RKO (cell line): Measurements from ENCODE around the gene HECW1.
A peak's percentile ranks its signal among the peaks of the same experiment; 100 is the strongest.

Source experiments
- DNase-seq: peaks from one replicate; pipeline ENCODE4 v3.0.0-alpha.2; 2016; ENCODE audit warnings: low spot score

Gene HECW1

GRCh38 chr7:43148161-43148731 is 35.8 kb downstream of the HECW1 start:
- DNase-seq, result no peak

DNA sequence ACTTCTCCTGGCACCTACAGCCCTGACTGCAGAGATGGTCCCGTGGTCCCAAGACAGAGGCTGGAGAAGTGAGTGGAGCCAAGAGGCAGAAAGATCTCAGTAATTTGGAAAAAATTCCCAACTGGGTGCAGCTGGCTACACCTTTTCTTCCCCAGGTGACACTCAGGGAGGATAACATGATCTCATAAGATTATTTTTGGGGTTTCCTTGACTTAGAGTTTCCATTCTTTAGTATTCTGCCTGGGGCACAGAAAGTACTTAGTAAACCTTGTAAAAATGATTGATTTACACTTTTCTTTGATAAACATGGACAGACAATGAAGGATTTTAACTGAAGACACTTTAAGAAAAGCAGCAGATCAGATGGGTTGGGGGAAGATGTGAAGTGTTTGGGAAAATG is 38.6 kb downstream of the HECW1 start:
- no peak for DNase-seq

- no peak for DNase-seq
These were observed 40.2 kb downstream of the HECW1 start for GRCh38 chr7:43152696-43153095.

GRCh38 chr7:43155636-43156035 is 43.2 kb downstream of the HECW1 start:
- DNase-seq, result no peak

DNA sequence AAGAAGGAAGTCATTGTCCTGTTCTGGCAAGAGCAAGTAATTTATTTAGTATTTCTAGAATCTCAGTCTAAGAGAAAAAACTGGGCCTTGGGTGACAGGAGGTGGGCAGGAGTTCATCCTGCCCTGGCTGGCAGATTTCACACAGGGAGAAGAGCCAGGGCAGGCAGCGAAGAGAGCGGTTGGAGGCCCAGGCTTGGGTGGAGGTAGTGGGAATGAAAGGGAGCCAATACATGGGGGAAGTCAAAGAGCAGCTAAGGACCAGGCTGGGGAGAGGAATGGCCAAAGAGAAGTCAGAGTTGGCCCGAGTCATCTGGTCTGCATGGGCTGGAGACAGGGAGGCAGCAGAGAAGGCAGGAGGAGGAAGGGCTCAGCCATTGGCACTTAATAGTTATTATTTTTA is 51.4 kb downstream of the HECW1 start:
- DNase-seq, result no peak

DNA sequence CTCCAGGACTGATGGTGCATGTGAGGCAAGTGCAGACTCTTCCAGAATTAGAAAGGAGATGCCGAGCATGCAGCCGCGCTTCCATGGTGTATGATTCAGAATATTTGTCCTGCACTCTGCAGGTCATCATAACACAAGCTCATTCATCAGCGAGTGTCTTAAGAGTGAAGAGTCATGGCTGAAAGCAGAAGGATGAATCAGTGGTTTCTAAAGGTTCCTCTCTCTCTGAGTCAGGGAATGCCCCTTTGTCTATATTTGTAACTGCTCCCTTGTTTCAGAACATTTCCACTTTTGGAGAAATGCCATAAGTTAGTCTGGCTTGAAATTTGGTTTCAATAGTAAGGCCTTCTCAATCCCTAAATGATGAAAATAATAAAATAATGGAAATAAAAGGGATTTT is 52.3 kb downstream of the HECW1 start:
- DNase-seq, result peak; percentile 87

DNA sequence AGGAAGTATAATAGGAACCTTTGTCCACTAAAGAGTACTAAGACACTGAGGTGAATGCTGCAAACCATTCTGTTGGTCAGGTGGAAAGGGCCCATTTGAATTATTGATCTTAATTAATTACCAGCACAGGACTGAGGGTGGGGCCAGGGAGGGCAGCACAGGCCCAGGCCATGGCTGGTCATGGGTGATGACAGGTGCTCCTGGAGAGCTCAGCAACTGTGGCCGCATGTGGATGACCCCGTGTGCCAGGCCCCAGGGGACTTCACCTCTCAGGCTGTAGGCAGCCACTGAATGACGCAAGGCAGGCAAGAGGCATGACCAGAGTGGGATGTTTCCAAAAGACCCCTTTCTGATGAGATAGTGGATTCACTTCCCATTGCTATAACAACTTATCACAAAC is 54.2 kb downstream of the HECW1 start:
- DNase-seq, result no peak

DNA sequence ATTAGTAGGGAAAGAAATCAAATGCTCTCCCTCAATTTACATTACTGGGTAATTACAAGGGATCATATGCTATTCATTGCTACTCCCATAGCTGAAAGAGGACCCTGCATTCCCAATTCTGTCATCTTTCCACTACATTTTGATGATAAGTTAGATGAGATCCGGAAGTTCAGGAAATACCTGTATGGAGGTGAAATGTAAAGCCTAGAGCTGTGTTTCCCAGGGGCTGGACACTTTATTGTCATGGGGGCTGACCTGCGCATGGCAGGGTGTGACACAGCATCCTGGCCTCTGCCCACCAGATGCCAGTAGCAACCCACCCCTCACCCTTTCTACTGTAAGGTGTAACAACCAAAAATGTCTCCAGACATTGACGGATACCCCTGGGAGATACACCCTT is 56.6 kb downstream of the HECW1 start:
- no peak for DNase-seq

DNA sequence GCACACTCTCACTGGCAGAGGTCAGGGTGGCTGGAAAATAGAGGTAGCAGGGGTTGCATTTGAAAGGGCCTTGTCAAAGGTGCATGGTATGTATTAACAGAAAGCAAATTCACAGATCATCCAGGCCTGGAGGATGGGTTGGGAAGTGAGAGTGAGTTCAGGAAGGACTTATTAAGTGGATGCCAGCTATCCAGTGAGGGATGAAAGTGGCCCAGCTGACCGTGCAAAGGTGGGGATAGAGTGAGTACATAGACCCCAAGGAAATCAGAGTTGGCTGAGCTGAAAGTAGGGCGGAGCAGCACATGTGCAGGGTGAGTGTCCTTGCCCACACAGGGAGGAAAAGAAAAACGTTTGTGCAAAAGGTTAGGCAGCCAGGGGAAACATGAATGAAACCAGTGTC is 58.1 kb downstream of the HECW1 start:
- no peak for DNase-seq

DNA sequence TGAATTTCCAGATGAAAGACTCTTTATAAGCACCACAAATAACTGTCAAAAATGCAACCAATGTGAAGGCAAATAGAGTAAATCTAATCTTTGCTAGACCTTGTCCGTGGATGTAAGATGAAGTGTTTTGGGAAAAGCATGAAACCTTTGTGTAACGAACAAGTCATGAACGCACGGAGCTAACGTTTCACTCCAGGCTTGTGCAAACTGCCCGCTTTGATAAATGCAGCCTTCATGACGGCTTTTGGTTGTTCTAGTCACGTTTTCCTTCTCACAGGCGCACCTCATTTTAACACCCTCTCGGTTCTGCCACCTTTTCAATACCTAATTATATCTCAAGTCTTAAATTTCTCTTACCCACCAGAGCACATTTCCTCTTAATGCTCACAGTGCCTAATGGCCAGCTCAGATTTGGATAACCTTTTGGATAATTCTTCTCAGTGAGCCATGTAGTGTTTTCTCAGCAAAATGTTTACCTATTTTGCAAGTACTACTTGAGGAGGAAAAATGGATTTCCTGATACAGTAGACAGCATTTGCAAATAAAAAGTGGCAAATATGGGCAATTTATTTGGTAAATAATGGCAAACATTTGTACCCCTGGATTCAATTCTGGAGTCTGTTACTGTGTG is 63.2 kb downstream of the HECW1 start:
- DNase-seq, result no peak

DNA sequence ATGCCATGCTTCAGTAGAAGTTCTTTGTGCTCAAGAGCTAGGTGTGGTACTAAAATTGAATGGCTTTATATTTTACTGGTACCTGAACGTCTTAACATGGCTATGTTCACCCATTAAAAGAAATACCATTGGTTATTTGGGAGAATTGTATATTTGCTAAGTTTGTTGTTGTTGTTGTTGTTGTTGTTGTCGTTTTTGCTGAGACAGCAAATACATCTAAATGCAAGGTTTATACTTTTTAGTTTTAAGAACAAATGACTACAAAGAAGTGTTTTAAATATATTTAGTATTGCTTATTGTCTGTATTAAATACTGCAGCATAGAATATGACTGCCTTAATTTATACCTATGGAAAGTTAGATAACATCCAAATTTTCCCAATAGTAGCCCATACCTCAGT is 66.9 kb downstream of the HECW1 start:
- DNase-seq, result no peak

DNA sequence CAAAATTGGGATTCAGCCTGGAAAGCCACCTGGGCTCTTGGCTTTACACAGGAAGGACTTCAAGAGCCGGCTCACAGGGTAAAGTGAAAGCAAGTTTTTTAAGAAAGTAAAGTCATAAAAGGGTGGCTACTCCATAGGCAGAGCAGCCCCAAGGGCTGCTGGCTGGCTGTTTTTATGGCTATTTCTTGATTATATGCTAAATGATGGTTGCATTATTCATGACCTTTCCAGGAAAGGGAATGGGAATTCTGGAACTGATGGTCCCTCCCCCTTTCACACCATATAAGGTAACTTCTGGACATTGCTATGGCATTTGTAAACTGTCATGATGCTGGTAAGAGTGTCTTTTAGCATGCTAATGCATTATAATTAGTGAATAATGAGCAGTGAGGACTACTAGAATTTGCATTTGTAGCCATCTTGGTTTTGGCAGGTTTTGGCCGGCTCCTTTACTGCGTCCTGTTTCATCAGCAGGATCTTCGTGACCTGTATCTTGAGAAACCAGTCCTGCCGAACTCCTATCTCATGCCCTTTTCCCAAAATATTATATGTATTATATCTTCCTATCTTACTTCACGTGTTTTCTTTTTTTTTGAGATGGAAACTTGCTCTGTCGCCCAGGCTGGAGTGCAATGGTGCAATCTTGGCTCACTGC is 80.5 kb downstream of the HECW1 start:
- no peak for DNase-seq

DNA sequence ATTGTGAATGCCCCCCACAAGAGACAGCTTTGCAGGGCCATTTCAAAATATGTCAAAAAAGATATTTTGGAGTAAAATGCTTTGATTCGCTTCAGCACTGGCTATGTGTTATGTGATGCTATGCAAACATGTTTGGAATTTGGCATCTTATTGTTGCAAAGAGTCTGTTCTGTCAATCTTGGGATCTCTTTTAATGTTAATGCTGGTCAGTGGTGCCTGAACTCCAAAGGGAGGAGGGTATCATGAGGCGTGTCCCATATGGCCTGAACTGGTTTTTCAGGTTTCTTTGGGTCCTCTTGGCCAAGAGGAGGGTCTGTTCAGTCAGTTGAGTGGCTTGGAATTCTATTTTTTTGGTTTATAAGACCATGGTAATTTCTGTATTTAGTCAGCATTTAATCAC is 81.4 kb downstream of the HECW1 start:
- no peak for DNase-seq

- no peak for DNase-seq
These were observed 82.8 kb downstream of the HECW1 start for GRCh38 chr7:43195256-43195655.

GRCh38 chr7:43195768-43196167 is 83.3 kb downstream of the HECW1 start:
- DNase-seq, result no peak

DNA sequence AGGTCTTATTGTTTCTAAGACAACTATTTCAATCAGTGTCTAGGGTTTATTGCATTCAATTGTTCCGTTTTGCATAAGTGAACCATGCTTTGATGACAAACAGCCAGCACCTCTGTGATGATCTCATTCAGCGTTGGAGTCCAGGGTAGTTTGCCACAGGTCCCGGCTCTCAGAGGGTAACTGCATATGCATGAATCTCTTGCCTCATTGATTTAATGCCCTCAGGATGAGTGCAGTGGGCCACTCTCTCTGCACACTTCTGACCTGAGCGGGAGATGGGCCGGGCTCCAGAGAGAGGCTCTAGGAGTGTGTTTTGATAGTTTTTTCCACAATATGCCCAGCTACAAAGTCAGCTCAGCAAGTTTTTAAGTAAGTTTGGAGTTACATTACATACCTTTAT is 83.9 kb downstream of the HECW1 start:
- peak; percentile 35 for DNase-seq

DNA sequence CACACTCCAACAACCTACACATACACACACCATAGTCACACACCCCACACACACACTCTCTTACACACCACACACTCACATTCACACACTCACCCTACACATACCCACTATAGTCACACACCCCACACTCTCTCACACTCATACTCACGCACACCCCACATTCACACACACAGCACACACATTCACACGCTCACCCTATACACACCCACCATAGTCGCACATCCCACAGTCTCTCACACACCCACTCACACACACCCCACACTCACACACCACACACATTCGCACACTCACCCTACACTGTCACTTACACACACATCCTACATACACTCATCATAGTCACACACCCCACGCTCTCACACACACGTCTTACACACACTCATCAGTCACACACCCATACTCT is 85.6 kb downstream of the HECW1 start:
- no peak for DNase-seq

DNA sequence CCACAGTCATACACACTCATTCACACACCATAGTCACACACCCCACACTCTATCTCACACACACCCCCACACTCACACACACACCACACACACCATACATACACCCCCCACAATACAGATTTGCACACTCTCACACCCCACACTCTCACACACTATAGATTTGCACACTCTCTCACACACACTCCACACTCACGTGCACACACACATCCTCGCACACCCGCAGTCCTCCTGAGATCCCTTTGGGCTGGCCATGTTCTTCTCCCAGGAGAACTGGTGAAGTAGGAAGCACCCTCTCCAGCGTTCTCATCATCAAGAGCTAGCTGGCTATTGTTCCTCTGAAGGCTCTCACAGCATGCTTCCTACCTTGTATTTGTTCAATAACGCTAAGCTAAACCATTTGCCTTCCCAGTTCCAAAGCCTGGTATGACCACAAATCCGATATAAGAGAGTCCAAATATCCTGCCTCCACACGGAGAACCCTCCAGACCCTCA is 86.2 kb downstream of the HECW1 start:
- no peak for DNase-seq

DNA sequence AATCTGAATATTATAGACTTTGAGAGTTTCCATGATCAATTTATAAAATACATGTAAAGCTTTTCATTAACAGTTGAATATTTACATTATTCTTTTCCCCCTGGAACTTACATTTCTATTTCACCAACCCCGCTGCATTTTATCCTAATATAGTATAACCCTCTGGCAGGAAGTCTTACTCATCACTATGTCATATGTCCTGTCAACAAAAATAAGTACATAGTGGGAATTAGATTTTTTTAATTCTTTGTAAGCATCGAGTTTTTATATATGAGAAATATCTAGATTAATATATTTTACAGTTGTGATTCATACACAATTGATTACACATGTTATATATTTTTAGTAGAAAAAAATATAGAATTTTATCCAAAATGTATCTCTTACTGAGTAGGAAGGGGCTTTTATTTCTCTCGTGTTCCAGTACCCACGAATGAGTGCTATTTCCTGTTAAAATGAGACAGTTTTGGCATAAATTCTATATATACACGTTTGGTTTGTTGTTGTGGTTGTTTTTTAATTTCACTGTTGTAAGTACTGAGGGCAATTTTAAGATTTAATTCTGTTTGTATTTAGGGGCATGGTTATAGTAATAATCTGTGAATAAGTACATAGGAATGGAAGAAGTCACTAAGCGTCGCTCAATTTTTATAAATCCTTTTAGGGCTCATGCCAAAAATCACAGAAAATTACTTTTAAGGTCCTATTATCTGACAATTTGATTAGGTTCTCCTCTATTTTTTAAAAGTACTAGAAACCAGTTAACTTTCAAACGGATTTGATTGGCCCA is 87.1 kb downstream of the HECW1 start:
- peak; percentile 63 for DNase-seq

GRCh38 chr7:43201912-43202311 is 89.5 kb downstream of the HECW1 start:
- peak; percentile 20 for DNase-seq

DNA sequence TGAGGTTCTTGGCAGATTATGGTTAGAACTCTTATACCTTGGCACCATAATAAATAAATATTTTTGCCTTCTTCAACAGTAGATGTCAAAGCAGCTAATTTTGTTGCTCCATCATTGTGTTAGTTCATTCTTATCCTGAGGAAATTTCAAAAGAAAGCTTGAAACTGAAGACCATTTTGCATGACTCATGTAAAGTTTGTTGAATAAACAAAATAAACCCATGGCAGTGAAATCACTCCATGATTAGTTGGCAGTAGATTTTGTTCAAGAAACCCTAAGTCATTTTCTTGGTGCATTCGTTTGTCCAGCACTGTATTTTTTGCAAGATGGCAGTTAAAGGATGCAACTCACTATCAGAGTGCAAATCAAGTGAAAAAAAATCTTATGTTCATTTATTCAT is 91.6 kb downstream of the HECW1 start:
- DNase-seq, result no peak

DNA sequence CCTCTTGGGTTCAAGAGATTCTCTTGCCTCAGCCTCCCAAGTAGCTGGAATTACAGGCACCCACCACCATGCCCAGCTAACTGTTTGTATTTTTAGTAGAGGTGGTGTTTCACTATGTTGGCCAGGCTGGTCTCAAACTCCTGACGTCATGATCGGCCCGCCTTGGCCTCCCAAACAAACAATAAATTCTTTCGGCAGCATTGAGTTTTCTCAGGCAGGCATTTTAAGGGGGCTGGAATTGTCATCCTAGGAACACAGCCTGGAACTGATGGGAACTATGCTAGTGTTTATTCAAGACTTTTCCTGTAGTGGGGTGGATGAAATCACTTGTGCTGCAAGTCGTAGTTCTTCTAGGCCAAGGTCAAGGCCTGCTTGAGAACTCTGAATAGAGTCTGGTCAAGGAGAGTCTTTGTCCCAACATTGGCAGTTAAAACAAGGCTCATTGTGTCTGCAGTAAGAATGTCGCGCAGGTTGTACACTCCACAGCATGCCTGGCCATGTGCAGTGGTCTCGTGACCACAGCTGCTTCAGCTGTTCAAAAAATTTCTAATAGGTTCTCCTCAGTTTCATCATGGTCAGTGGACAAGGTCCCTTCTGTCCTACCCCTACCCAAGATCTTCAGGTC is 92.8 kb downstream of the HECW1 start:
- DNase-seq, result no peak
